ENCODE measurements around the gene LCOR.
"Not testable (repeated sequence)": the region's sequence is repeated elsewhere in the genome, so short reads cannot be mapped to it uniquely, and the experiment has no call there.

Gene LCOR

GRCh38 chr10:97029271-97029670, 197.2 kb downstream of the LCOR start:
- DNase-seq (ENCODE audit: low spot score) (no peak), ATAC-seq (ENCODE audit: low read depth) (no peak)
- Histone ChIP-seq H3K27ac (ENCODE audit: poor library complexity, severe bottlenecking) (no peak overlapping the region), H3K4me1 (ENCODE audit: insufficient read depth, poor library complexity, severe bottlenecking) (peaks cover 2% of the 10 kb centered on the region), H3K9me3 (ENCODE audit: severe bottlenecking) (no peaks in the 10 kb centered on the region), H3K4me3 (ENCODE audit: severe bottlenecking) (no peak overlapping the region), H3K36me3 (ENCODE audit: low read depth) (no peaks in the 10 kb centered on the region), H3K27me3 (ENCODE audit: insufficient read depth, poor library complexity, severe bottlenecking) (no peaks in the 10 kb centered on the region)
- TF ChIP-seq CTCF (IDR thresholded peaks at IDR 0.05; ENCODE audit: poor library complexity, severe bottlenecking): no peak

- no peaks in the 10 kb centered on the region for H3K4me1 ChIP-seq (ENCODE audit: insufficient read depth, poor library complexity, severe bottlenecking)
- no peak for TF ChIP-seq CTCF (IDR thresholded peaks at IDR 0.05; ENCODE audit: poor library complexity, severe bottlenecking)
Observed at GRCh38 chr10:97030894-97031293, 198.8 kb downstream of the LCOR start.

GRCh38 chr10:97031459-97031858, 199.4 kb downstream of the LCOR start:
- no peak overlapping the region for H3K27ac ChIP-seq (ENCODE audit: poor library complexity, severe bottlenecking)
- TF ChIP-seq CTCF (IDR thresholded peaks at IDR 0.05; ENCODE audit: poor library complexity, severe bottlenecking): no peak

More at GRCh38 chr10:97030894-97031293, 198.8 kb downstream of the LCOR start:
- Histone ChIP-seq H3K27ac (ENCODE audit: poor library complexity, severe bottlenecking) (no peak overlapping the region), H3K4me3 (ENCODE audit: severe bottlenecking) (no peak overlapping the region), H3K36me3 (ENCODE audit: low read depth) (no peaks in the 10 kb centered on the region), H3K27me3 (ENCODE audit: insufficient read depth, poor library complexity, severe bottlenecking) (no peaks in the 10 kb centered on the region), H3K9me3 (ENCODE audit: severe bottlenecking) (no peaks in the 10 kb centered on the region)
- ATAC-seq (ENCODE audit: low read depth): no peak
- DNase-seq (ENCODE audit: low spot score): no peak

GRCh38 chr10:97032624-97033023, 200.5 kb downstream of the LCOR start:
- Histone ChIP-seq H3K4me3 (ENCODE audit: severe bottlenecking) (no peak overlapping the region), H3K9me3 (ENCODE audit: severe bottlenecking) (no peaks in the 10 kb centered on the region), H3K27me3 (ENCODE audit: insufficient read depth, poor library complexity, severe bottlenecking) (no peaks in the 10 kb centered on the region), H3K36me3 (ENCODE audit: low read depth) (no peaks in the 10 kb centered on the region), H3K4me1 (ENCODE audit: insufficient read depth, poor library complexity, severe bottlenecking) (no peaks in the 10 kb centered on the region), H3K27ac (ENCODE audit: poor library complexity, severe bottlenecking) (no peak overlapping the region)
- TF ChIP-seq CTCF (IDR thresholded peaks at IDR 0.05; ENCODE audit: poor library complexity, severe bottlenecking): no peak
- DNase-seq (ENCODE audit: low spot score): no peak
- no peak for ATAC-seq (ENCODE audit: low read depth)

More at GRCh38 chr10:97031459-97031858, 199.4 kb downstream of the LCOR start:
- H3K27me3 ChIP-seq (ENCODE audit: insufficient read depth, poor library complexity, severe bottlenecking): no peaks in the 10 kb centered on the region
- no peaks in the 10 kb centered on the region for H3K4me1 ChIP-seq (ENCODE audit: insufficient read depth, poor library complexity, severe bottlenecking)
- no peaks in the 10 kb centered on the region for H3K36me3 ChIP-seq (ENCODE audit: low read depth)
- no peaks in the 10 kb centered on the region for H3K9me3 ChIP-seq (ENCODE audit: severe bottlenecking)
- ATAC-seq (ENCODE audit: low read depth) (no peak), DNase-seq (ENCODE audit: low spot score) (no peak)
- no peak overlapping the region for H3K4me3 ChIP-seq (ENCODE audit: severe bottlenecking)

- H3K4me1 ChIP-seq (ENCODE audit: insufficient read depth, poor library complexity, severe bottlenecking); DNase-seq (ENCODE audit: low spot score); H3K9me3 ChIP-seq (ENCODE audit: severe bottlenecking); ATAC-seq (ENCODE audit: low read depth); H3K4me3 ChIP-seq (ENCODE audit: severe bottlenecking); H3K36me3 ChIP-seq (ENCODE audit: low read depth); H3K27me3 ChIP-seq (ENCODE audit: insufficient read depth, poor library complexity, severe bottlenecking); H3K27ac ChIP-seq (ENCODE audit: poor library complexity, severe bottlenecking): not testable (repeated sequence)
Observed at GRCh38 chr10:97033841-97034240, 201.7 kb downstream of the LCOR start.

Measured in RWPE2 (cell line).